Endothelial cell of umbilical vein (primary cell): ENCODE results near the gene C1orf198. TPM values are rescaled to one million over a fixed set of nuclear protein-coding genes. Genes with fewer than 3 reads are reported as not detected.
A peak's percentile ranks its signal among the peaks of the same experiment; 100 is the strongest.

Source experiments
- BruUV-seq: library from RNA; stranded (reverse); fragments of 400-500 nt; replicated peaks from 2 replicates; lab custom pipeline; 2021; lab: Mats Ljungman, UMichigan
- CTCF ChIA-PET: fragments of 300-600, 350-600 bp; sonication (Branson Sonifier 250); formaldehyde crosslinking; loops from one replicate; lab custom pipeline; 2021; ENCODE audit warnings: antibody characterized with exemption, inconsistent platforms; lab: Charles Lee
- POLR2A ChIA-PET: fragments of 300-600, 350-600 bp; sonication (Branson Sonifier 250); formaldehyde crosslinking; loops from one replicate; lab custom pipeline; 2021; ENCODE audit warnings: antibody characterized with exemption, inconsistent platforms; lab: Charles Lee
- DNase-seq: peaks from one replicate; pipeline ENCODE4 v3.0.0-alpha.2; 2011; ENCODE audit warnings: low read depth, low spot score
- FAIRE-seq: peaks from 2 replicates; lab custom pipeline; 2011; peaks lifted over from hg19 to GRCh38; lab: Jason Lieb, UNC
- H2AFZ ChIP-seq: 2 replicates; pipeline ENCODE4 v1.6.0; 2012; ENCODE audit warnings: low read depth, low read length, control low read depth, inconsistent platforms
- H3K27ac ChIP-seq: 2 replicates; pipeline ENCODE4 v1.5.1; 2011; ENCODE audit warnings: low read depth, mild to moderate bottlenecking, control low read depth, low read length, moderate library complexity; ENCODE audit not compliant: insufficient read depth
- H3K27me3 ChIP-seq, 2 experiments: 2 replicates each; pipeline versions ENCODE4 v1.6.0 to v1.6.1; 2011; ENCODE audit warnings: low read length in 2 of 2, mixed read lengths in 1 of 2; ENCODE audit not compliant: control insufficient read depth in 2 of 2, insufficient read depth in 2 of 2
- H3K36me3 ChIP-seq, 2 experiments: 2 replicates in 1 of 2; 3 replicates in 1 of 2; pipeline ENCODE4 v1.5.1; 2011; ENCODE audit warnings: low read length in 2 of 2, mild to moderate bottlenecking in 1 of 2, moderate library complexity in 1 of 2; ENCODE audit not compliant: control insufficient read depth in 2 of 2, insufficient read depth in 2 of 2; ENCODE audit errors: extremely low read depth in 1 of 2
- H3K4me1 ChIP-seq: 3 replicates; pipeline ENCODE4 v1.5.1; 2011; ENCODE audit warnings: mild to moderate bottlenecking, low read length; ENCODE audit not compliant: control insufficient read depth, insufficient read depth; ENCODE audit errors: extremely low read depth
- H3K4me2 ChIP-seq: 2 replicates; pipeline ENCODE4 v1.6.1; 2011; ENCODE audit warnings: low read length, control low read depth, mixed read lengths; ENCODE audit not compliant: insufficient read depth
- H3K4me3 ChIP-seq, 3 experiments: fragments of 200-600 bp in 1 of 3; sonication (generic), shearing (Covaris generic) in 1 of 3; replicated peaks in 1 of 3; 2 replicates each; pipeline ENCODE4 v1.5.1; 2011 to 2016; ENCODE audit warnings: control low read depth in 3 of 3, low read length in 3 of 3, mild to moderate bottlenecking in 2 of 3, inconsistent platforms in 1 of 3, low read depth in 1 of 3, moderate library complexity in 1 of 3; ENCODE audit not compliant: insufficient read depth in 1 of 3
- H3K79me2 ChIP-seq: 2 replicates; pipeline ENCODE4 v1.6.0; 2012; ENCODE audit warnings: low read length, inconsistent platforms; ENCODE audit not compliant: control insufficient read depth, insufficient read depth
- H3K9ac ChIP-seq: replicated peaks from 2 replicates; pipeline ENCODE3; 2011; ENCODE audit warnings: low read length, control low read depth; ENCODE audit not compliant: insufficient read depth; ENCODE audit errors: extremely low read depth
- H3K9me1 ChIP-seq: replicated peaks from 3 replicates; pipeline ENCODE4 v1.6.0; 2011; ENCODE audit warnings: mild to moderate bottlenecking, low read length; ENCODE audit not compliant: control insufficient read depth, insufficient read depth; ENCODE audit errors: extremely low read depth
- H3K9me3 ChIP-seq: replicated peaks from 2 replicates; pipeline ENCODE4 v1.5.1; 2012; ENCODE audit warnings: low read length, inconsistent platforms; ENCODE audit not compliant: control insufficient read depth, insufficient read depth
- H4K20me1 ChIP-seq: replicated peaks from 2 replicates; pipeline ENCODE3; 2011; ENCODE audit warnings: mild to moderate bottlenecking, low read length; ENCODE audit not compliant: control insufficient read depth, insufficient read depth; ENCODE audit errors: extremely low read depth
- CTCF ChIP-seq, 2 donors: IDR thresholded peaks; 1 replicate in 1 of 2; 2 replicates in 1 of 2; pipeline ENCODE4 v1.5.1; 2011; ENCODE audit warnings: low read length in 2 of 2, mild to moderate bottlenecking in 2 of 2, moderate library complexity in 2 of 2, control low read depth in 1 of 2, inconsistent platforms in 1 of 2, low read depth in 1 of 2; ENCODE audit not compliant: insufficient read depth in 1 of 2; ENCODE audit errors: extremely low read depth in 1 of 2
- EZH2 ChIP-seq: IDR thresholded peaks from 2 replicates; pipeline ENCODE4 v1.6.1; 2012; ENCODE audit warnings: borderline replicate concordance, low read depth, mild to moderate bottlenecking, moderate library complexity, low read length, inconsistent platforms; ENCODE audit not compliant: severe bottlenecking
- FOS ChIP-seq: IDR thresholded peaks from 2 replicates; pipeline ENCODE4 v1.6.1; 2011; ENCODE audit warnings: mild to moderate bottlenecking, low read length, moderate library complexity, borderline replicate concordance; ENCODE audit not compliant: insufficient read depth
- GATA2 ChIP-seq: IDR thresholded peaks from 2 replicates; pipeline ENCODE4 v1.7.0; 2011; ENCODE audit warnings: low read depth, mild to moderate bottlenecking, moderate library complexity, mixed read lengths, low read length; ENCODE audit not compliant: insufficient read length, insufficient read depth
- MYC ChIP-seq: IDR thresholded peaks from one replicate; pipeline ENCODE4 v1.6.1; 2011; ENCODE audit warnings: mild to moderate bottlenecking, low read depth, low read length
- POLR2AphosphoS5 ChIP-seq: IDR thresholded peaks from 2 replicates; pipeline ENCODE4 v1.6.1; 2012; ENCODE audit warnings: low read depth, mild to moderate bottlenecking, control low read depth, low read length, moderate library complexity; ENCODE audit not compliant: insufficient read depth
- dilution Hi-C: fragments of 300-500 bp; cut with MboI; formaldehyde crosslinking; loops from one replicate; pipeline ENCODE4 v1.15.0; 2019; ENCODE audit warnings: low sequenced_read_pairs; ENCODE audit not compliant: extremely low pct_ligation_motif_present
- intact Hi-C: fragments of 100-400 bp; cut with micrococcal nuclease; formaldehyde crosslinking; loops from one replicate; pipeline ENCODE4 v1.10.0; 2022
- polyA plus RNA-seq, 4 experiments: library from polyadenylated mRNA; depleted of rRNA in 3 of 4; stranded (reverse) in 3 of 4; unstranded in 1 of 4; fragments of >200 nt; gene quantifications; 2 replicates each; pipeline versions ENCODE4 v1.2.1 to v1.2.3, GENCODE V29; 2011 to 2012; ENCODE audit warnings: missing spikeins in 1 of 4
- total RNA-seq: library from RNA; stranded (reverse); gene quantifications from 2 replicates; pipeline ENCODE4 v1.2.3, GENCODE V29; 2021

C1orf198 gene
- total and polyA plus RNA-seq, 2 donors (not counting 3 experiments of a cell fraction or from before 2014, with no cell fraction given), result 21.2 to 29.2 TPM

DNA sequence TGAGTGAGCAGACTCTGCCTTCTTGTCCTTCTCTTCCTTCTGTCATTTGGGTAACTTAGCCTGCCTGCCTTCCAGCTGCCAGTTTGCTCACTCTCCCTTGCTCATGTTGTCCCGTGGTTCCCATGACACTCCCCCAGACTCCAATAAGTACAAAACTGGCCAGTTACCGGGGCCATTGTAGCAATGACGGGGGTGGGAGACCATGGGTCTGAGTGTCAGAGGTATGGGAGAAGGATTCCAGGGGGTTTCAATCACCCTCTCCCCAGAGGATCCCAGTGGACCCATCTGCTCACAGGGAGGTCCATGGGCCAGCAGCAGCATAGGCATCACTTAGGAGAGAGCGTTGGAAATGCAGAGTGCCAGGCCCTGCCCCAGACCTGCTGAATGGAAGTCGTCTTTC, 69.8 kb downstream of the C1orf198 start:
- Histone ChIP-seq H3K4me2 (no peak overlapping the region), H3K4me1 (no peaks in the 10 kb centered on the region), H4K20me1 (no peaks in the 10 kb centered on the region), H3K27ac (no peak overlapping the region), H3K27me3 (no peaks in the 10 kb centered on the region), H3K9me3 (no peaks in the 10 kb centered on the region), H3K79me2 (no peaks in the 10 kb centered on the region), H2AFZ (no peak overlapping the region), H3K36me3 (no peaks in the 10 kb centered on the region), H3K9ac (no peak overlapping the region), H3K9me1 (no peaks in the 10 kb centered on the region), H3K4me3 (no peak overlapping the region)
- dilution Hi-C loops, result no loop called here
- ChIA-PET POLR2A (no interaction called here), CTCF (interaction anchor here (1.2 to 5.0 kb wide), 8 partner anchors 9 to 414 kb away, joined by 3 to 40 read pairs (median 4); partner anchors contain the start of gene C1orf198)
- intact Hi-C loops, result loop anchor here (1.0 to 5.0 kb wide), 6 partner anchors 70 to 804 kb away; partner anchors contain the start of genes C1orf198 and TTC13
- DNase-seq (no peak), FAIRE-seq (no peak)
- no peak for TF ChIP-seq FOS
- no TSS peak for BruUV-seq

DNA sequence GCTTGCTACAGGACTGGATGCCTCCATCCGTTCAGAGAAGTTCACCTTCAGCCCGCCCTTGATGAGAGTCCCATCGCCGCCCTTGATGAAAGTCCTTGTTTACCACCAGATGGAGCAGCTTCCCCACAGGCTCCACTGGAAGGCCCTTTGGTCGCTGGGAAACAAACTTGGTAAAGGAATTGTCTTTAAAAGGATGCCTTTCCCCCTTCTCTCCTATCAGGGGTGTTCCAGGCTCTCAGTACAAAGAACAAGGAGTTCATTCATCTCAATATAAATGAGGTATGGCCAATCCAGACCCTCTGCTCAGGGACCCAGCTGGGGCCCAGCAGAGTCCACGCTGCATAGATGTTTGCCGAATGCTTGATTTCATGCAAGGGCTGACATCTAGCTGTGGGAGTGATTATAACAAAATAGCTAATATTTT, 70.4 kb downstream of the C1orf198 start:
- Histone ChIP-seq H3K79me2 (no peaks in the 10 kb centered on the region), H3K27me3 (no peaks in the 10 kb centered on the region), H3K4me2 (no peak overlapping the region), H3K9me1 (no peaks in the 10 kb centered on the region), H3K4me1 (no peaks in the 10 kb centered on the region), H3K4me3 (no peak overlapping the region), H3K9me3 (no peaks in the 10 kb centered on the region), H2AFZ (no peak overlapping the region), H3K27ac (no peak overlapping the region), H3K36me3 (no peaks in the 10 kb centered on the region), H4K20me1 (no peaks in the 10 kb centered on the region), H3K9ac (no peak overlapping the region)
- no TSS peak for BruUV-seq
- dilution Hi-C loops, result no loop called here
- POLR2A ChIA-PET, result no interaction called here
- DNase-seq (peak; percentile 50), FAIRE-seq (peak; percentile 81)
- intact Hi-C loops, result loop anchor here (1.0 to 5.0 kb wide), 6 partner anchors 70 to 804 kb away; partner anchors contain the start of genes C1orf198 and TTC13
- CTCF ChIA-PET, result interaction anchor here (0.7 to 5.0 kb wide), 8 partner anchors 71 to 414 kb away, joined by 3 to 40 read pairs (median 4); partner anchors contain the start of gene C1orf198
- TF ChIP-seq POLR2AphosphoS5 (no peak), GATA2 (no peak), FOS (no peak), CTCF (IDR thresholded peaks at IDR 0.05; ENCODE audit: extremely low read depth in 1 of 2, insufficient read depth in 1 of 2, low read depth in 1 of 2, low read length in 2 of 2) (peak; percentile 39 to 65), MYC (no peak), EZH2 (no peak)
